Hematopoietic multipotent progenitor cell treated with erythropoietin and hydrocortisone succinate and interleukin-3 and kit ligand, for 4 days (in vitro differentiated cells): ENCODE measurements around the gene MRPS15.

ENCODE experiments used
- DNase-seq: peaks from one replicate; pipeline ENCODE4 v3.0.0-alpha.2; 2015

Gene MRPS15

DNA sequence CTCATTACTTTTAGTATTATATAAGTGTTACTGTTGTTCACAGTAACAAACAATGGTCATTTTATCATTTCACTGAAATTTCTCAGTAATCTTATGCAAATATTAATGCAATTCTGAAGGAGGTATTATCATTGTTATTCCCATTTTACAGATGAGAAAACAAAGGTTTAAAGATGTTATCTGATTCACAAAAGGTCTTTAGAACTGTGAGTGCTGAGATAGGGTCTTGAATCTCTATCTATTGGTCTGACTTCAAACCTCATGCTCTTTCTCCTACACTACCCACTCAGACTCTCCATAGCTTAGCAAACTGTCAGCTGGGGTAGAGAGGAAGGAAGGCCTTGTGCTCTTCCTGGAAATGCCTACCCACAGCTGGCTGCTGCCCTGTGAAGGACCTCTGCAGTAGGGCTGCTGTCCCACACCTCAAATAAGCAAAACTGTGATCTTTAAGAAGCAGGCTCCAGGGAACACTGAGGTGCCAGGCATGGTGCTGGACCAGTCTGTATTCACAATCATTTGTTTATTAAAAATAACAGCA lies 7.7 kb downstream of the MRPS15 start:
- no peak for DNase-seq

DNA sequence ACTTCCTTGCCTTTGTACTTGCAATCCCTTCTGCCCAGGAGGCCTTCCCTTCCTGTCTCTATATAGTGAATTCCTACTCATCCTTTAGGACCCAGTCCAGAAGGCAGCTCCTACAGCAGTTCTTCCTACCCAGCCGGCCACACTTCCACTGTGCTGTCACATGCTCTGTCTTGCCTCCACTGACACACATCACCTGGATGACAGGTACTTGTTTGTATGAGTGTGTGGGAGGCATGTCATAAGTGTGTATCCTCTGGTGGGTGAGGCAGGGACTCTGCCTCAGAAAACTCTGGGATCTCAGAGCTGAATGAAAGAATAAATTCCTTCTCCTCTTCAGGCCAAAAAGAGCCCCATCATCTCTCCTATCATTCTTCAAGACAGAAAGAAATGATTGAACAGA lies 8.8 kb downstream of the MRPS15 start:
- no peak for DNase-seq

DNA sequence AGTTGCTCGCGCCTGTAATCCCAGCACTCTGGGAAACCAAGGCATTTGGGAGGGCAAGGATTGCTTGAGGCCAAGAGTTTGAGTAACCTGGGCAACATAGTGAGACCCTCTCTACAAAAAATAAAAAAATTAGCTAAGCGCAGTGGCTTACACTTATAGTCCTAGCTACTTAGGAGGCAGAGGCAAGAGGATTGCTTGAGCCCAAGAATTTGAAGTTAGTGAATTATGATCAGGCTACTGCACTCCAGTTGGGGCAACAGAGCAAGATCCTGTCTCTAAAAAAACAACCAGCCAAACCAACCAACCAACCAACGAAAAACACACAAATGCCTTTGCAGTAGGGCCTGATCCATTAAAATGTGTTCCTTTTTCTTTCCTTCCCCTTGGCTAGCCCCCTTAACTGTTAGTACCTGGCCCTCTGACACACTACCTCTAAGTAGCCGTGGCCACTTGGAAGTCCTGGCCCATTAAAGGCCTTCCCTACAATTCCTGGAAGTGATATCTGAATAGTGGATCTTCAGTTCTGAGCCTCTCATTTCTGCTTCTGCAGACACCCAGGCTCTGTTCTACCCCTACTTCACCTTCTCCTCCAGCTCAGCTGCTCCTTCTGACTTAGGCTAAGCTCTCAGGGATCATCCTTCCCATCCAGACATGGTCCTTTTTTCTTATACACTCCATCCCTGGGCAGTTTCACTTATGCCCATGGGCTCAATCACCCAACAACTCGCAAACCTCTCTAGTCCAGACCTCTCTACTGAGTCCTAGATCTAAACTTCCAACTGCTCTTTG lies 10.4 kb downstream of the MRPS15 start:
- DNase-seq: no peak

DNA sequence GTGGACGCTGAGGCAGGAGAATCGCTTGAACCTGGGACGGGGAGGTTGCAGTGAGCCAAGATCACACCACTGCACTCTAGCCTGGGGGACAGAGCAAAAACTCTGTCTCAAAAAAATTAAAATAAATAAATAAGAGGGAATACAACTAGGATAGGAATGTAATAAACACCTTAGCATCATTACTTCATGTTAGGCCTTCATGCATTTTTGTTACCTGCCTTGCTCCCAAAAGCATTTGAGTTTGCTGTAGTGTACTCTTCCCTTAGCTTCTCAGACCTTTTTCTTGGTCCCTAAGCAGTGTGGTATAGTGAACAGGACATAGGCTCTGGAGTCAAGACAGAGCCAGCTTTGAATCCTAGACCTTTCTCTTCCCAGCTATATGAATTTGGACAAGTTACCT lies 11.1 kb downstream of the MRPS15 start:
- DNase-seq: no peak

DNA sequence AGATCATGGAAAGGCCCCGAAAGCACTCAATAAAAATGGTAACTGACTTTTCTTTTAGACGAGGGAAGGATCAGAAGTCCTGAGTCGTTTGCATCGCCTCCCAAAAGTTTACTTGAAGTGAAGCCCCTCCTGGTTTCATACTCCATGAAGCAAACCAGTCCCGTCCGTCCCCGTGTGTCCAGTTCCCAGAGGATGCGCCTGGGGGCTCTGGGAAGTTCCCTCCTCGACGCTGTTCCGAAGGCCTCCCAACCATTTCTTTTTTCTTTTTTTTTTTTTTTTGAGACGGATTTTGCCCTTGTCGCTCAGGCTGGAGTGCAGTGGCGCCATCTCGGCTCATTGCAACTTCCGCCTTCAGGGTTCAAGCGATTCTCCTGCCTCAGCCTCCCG lies 13.3 kb downstream of the MRPS15 start:
- DNase-seq: no peak

DNA sequence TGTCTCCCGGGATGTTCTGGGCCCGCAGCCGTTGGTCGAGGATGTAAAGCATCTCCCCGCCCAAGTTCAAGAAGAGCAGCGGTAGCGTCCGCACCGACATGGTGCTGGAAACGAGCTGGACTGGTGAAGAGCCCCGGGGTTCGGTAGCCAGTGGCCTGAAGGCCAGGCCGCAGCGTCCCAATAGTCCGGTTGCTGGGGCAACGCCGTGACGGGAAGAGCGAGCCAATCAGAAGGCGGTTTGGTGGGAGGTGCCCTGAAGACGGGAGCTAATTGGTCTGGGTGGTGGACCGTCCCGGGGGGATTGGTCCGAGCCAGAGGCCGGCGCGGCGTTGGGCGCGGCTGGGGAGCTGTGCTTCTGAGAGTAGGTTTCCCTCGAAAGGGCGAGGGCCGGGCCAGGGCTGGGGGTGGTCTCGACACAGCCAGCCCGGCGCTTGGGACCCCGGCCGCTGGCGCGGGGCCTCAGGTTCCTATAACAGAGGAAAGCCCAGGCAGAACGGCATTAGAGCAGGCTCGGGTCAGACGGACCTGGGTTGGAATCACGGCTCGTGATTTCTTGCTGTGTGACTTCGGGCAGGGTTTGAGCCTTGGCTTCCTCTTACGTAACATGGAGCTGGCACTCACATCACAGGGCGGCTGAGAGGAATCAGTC lies 13.8 kb downstream of the MRPS15 start, which contains the start of gene OSCP1:
TSS of gene OSCP1 (minus strand) at position 182 of the 649 bp plus-strand sequence. CDS start at position 100, 82 bp downstream.
- DNase-seq: peak; percentile 96

DNA sequence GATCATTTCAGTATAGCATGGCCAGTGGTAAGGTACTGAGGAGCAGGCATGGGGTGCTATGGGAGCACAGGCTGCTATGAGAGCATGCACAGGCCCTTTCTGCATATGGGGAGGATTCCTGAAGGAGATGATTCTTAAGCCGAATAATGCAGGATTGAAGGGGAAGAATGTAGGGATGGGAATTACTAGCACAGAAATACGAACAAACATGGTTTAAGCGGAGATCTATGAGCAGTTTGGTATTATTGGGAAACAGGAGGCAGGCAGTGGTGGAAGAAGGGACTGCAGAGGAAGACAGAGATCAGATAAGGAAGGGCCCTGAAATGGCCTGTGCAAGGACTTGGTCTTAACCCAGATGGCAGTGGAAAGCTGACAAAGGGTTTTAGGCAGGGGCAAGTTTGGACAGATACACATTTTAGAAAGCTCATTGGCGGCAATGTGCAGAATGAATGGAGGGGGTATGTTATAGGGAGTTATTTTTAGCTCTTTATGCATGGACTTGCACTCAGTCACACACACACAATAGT lies 15.6 kb downstream of the MRPS15 start:
- peak; percentile 82 for DNase-seq

DNA sequence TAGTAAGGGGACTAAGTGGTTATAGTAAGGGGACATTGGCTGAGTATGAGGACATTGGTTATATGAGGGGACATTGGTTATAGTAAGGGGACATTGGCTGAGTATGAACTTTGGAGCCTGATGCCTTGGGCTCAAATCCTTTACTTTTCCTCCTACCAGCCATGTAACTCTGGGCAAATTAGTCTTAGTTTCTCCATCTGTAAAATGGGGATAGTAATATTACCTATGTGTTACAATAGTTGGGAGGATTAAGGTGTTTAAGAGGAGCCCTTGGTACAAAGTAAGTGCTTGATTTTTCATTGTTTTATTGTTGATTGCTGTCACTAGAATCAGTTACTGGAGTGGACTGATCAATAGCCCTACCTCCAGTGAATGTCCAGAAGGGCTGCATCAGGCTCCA lies 16.7 kb downstream of the MRPS15 start:
- no peak for DNase-seq

DNA sequence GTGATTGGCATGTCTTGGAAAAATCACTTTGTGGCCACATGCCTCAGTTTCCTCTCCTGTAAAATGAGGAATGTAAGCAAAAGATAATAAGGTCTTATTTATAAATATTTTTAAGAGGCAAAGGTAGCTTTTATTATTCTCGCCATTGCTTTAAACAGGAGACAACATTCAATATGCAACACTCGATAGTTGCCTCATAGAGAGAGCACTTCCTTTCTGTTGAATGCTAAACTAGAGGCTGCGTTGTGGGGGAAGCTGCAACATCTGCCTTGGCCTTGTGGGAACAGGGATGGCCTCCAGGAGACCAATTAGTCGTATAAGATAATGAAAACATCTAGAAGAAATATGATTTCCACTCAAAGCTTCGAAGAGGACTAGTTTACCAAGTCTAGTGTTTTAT lies 17.4 kb downstream of the MRPS15 start:
- peak; percentile 60 for DNase-seq

DNA sequence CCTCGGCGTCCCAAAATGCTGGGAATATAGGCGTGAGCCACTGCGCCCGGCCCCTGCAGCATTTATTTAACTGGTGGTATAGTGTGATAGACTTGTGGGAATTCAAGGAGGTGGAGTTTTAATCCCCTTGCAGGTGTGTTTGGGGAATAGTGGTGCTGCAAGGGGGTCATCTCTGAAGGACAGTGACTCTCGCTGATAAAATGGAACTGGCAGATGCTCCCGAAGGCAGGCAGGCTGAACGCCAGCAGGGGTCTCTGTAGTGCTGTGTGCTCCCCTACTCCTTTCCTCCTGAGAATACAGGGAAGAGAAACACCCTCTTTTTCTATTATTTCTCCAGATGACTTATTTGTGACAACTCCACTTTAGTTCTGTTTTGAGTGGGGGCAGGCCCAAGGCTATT lies 17.9 kb downstream of the MRPS15 start:
- DNase-seq: peak; percentile 84

DNA sequence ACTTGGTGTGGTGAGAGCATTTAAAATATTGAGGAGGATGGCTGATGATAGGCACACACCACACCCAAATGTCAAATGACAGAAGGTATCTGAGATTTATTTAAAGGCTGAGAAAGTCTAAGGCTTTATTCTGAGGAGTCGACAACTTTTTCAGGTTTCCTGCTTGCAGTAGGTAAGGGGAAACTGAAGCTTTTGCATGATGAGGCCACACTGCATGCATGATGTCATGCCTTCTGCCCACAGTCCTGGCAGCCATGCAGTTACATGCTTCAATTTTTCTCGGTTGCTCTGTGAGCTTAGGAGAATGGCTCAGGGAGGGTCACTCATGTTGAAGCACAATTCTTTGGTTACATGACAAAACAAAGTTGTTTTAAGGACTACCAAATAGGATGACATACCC lies 20.9 kb downstream of the MRPS15 start:
- DNase-seq: no peak

DNA sequence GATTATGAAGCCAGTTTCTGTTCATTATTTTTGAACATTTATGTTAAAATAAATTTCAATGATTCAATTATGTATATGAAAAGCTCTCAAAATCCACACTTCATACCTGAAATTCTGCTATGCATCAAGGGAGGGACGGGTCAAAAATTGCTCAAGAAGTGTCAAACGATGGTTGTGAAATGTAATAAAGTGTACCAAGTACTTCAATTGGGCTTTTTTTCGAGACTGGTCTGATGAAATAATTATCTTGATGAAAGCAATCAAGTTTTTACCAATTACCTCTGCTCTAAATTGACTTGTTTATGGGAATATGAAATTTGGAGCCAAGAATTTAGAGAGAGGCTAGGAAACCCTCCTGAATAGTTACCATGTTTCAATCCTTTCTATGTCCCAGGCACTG lies 21.8 kb downstream of the MRPS15 start:
- no peak for DNase-seq

DNA sequence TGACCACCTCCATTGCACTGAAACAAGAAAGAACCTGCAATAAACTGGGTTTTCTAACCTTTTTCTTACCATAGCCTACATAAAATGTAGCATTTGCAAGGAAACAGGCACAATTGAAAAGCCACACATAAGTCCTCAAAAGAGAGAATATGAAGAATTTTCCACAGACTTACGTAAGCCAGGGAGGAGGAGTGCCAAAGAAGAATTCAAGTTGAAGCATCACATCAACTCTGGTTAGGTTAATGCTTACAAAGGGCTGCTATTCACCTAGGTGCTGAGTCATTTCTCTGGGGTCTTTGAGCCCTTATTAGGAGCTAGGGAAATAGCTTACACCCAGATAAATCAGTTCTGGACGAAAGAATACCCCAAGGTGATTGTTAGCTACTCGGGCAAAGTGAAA lies 23.5 kb downstream of the MRPS15 start:
- DNase-seq: no peak

DNA sequence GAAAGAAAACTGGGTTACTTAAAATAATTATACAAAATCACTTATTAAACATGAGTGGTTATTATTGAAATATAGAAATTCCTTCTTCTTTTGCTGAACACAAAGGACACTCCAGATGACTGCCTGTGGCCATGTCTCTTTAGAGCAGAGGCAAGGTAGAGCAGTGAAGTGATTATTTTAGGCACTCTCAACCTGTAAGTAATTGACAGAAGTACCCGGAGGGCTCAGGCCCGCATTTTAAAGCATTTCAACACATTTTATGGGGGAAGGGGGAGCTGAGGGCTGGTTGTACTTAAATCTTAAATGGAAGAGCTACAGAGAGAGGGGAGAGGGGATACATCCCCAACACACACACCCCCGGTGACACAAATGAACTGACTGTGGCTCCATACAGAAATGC lies 24.1 kb downstream of the MRPS15 start:
- no peak for DNase-seq

DNA sequence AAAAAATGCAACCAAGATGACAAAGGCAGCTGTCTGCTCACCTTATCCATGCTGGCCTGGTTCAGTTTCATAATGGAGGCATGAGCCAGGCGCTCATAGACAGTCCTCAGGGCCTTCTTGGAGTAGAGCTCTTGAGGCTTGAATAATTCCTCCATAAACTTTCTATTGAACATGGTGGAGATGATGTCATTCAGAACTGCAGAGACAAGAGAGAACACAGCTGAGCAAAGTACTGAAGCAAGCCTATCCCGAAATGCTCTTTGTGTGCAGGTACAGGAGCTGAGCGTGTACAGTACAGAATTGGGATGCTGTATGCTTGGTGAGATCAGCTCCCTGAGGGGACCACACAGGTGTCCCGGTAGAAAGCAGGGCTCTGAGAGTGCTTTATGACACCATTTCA lies 25.5 kb downstream of the MRPS15 start:
- DNase-seq: no peak

DNA sequence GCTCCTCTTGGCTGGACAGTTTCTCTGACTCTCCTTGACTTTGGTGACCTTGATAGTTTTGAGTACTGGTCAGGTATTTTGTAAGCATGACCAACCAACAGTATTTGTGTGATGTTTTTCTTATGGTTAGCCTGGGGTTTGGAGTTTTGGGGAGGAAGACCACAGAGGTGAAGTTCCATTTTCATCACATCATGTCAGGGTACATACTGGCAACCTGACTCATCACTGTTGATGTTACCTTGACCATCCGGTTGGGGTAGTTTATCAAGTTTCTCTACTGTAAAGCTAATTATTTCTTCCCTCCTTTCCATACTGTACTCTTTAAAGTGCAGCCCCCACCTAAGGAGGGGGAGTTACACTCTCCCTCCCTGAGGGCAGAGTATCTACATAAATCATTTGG lies 27.4 kb downstream of the MRPS15 start:
- DNase-seq: no peak

DNA sequence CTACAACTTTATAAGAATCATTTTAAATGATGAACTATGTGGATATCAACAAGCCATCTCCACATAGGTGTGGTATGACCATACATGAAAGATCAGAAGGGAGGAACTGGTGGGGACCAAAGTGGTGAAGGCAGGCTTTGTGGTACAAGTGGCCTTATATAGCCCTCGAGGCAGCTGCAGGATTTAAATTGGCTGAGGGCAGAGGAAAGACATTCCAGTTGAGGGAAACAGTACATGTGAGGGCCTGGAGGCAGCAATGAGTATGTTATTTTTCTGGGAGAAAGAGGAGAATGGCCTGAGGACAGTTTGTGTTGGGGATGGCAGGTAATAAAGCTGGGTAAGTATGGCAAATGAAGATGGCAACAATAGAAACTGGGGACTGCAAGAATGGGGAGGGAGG lies 31.1 kb downstream of the MRPS15 start:
- DNase-seq: no peak

DNA sequence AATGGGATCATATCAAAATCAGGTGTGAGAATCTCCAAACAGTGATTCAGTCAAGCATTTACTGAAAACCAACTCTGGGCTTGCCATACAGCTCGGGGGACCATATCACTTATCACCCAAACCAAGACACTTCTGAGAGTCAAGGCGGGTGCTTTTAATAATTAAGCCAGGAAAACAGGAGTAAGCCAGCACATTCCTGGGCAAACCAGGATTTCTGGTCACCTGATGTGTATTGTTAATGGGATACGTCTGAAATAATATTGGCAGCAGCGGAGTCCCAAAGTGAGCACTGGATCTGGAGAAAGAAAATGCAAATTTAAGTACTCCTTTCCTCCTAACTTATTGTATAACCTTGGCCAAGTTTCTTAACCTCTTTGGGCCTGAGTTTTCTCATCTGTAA lies 31.6 kb downstream of the MRPS15 start:
- no peak for DNase-seq

DNA sequence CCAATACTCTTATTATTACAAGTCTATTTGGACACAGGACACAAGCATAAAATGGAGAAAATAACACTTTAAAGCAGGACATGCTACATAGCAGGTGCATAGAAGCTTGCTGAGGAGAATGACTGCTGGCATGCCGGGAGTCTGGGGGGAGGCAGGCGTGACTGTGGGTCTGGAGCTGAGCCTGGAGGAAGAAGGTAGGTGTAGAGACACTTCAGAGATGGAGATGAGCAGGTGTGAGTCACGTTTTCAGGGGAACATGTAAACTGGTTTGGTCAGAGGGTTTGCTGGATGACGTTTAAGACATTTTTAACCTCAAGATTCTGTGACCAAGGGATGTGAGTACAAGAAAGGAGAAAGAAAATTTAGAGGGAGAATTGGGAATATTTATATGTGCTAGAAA lies 38.4 kb downstream of the MRPS15 start:
- no peak for DNase-seq

DNA sequence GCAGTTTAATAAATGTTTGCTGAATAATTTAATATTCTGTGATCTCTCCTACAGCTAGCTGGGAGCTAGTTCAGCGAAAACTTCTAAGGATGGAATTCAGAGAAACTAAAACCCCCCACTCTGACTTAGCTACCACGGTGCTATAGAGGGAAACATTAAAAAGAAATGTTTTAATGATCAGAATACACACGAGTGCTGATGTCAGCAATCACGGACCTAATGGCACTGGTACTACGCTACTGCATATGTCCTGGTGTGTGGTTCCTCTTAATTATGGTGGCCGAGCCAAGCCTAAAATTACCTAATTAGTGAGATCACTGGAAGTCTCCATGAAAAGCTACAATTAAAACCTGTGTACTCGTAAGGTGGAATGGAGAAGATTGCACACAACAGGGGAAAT lies 42.5 kb downstream of the MRPS15 start:
- DNase-seq: no peak

DNA sequence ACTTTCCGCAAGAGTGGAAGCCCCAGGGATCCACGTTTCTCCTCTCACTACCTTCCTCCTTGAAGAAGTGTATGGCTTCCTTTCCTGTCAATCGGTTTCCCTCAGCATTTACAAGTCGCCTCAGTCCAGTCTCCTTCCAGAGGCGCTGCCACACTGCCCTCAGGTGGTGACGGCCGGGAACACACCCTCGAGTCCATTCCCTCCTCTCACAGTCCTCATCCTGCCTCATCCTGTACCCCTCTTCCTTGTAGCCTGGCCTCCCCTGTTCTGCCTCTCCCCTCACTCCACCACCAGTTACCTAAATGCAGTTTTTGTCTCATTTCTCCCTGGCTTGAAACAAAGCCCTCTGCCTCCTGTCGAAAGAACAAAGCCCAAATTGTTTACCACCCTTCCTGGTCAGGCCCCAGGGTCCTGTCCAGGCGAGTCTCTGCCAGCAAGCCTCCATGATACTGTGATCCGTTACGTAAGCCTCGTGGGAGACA lies 43.3 kb downstream of the MRPS15 start:
- DNase-seq: peak; percentile 94

DNA sequence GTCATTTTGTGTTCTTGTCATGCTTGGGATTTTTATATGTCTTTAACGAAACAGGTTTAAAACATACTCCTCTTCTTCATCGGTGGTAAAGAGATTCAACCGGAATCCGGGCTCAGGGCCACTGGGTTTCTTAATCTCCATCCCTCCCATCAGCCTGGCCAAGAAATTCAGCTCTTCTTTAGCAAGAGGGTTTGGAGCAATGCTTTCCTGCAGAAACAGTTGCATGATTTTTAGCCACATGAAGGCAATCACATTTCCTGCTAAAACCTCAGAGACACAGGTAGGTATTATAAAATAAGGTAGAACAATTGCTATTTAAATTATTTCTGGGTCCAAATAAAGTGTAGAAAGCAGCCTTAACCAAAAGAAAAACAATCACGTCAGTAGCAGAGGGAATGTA lies 43.8 kb downstream of the MRPS15 start:
- DNase-seq: no peak

DNA sequence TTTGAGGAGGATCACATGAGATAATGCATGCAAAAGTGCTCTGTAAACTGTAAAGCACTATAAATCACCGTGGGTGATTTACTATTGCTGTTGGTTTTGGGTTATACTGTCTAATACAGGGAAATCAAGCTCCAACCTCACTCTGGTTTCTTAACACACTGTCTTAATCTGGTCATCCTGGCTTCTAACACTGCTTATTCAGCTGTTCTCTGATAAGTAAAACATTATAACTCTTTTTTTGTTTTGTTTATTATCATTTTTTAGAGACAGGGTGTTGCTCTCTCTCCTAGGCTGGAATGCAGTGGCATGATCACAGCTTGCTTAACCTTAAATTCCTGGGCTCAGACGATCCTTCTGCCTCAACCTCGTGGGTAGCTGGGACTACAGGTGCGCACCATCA lies 44.6 kb downstream of the MRPS15 start:
- no peak for DNase-seq

DNA sequence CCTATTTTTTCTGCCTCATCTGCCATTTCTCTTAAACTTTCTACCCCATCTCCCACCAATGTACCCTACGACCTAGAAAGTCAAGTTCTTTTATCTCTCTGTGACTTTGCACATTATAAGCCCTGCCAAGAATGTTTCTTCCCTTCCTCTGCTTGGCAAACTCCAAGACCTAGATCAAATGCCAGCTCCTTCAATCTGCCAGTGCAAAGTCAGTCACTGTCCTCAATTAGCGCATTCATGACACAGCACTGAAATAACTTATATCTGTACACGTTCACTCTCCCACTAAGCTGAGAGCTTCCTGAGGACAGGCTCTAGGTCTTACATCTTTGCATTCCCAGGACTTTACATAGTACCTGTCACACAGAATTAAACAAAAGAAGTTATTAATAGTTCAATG lies 45.0 kb downstream of the MRPS15 start:
- no peak for DNase-seq
